Measurements from ENCODE around the gene RSPH9. TPM values are rescaled to one million over a fixed set of nuclear protein-coding genes. Genes with fewer than 3 reads are reported as not detected.
A peak's percentile ranks its signal among the peaks of the same experiment; 100 is the strongest.

RSPH9 gene
- total RNA-seq, 1 donor from 2014 or later, result under 0.01 TPM

GRCh38 chr6:43624786-43625288, 20.0 kb upstream of the RSPH9 start:
- H3K4me3 ChIP-seq (ENCODE audit: low read depth, low read length), result no peak overlapping the region
- no peaks in the 10 kb centered on the region for H3K27me3 ChIP-seq (ENCODE audit: control insufficient read depth, insufficient read depth, low read length)
- no peak for TF ChIP-seq CTCF (IDR thresholded peaks at IDR 0.05; ENCODE audit: insufficient read depth, low read length, severe bottlenecking)
- DNase-seq (ENCODE audit: low read depth) (no peak), FAIRE-seq (no peak)
- H3K36me3 ChIP-seq (ENCODE audit: control insufficient read depth, insufficient read depth, low read length), result peaks cover 48% of the 10 kb centered on the region

- H3K27me3 ChIP-seq (ENCODE audit: control insufficient read depth, insufficient read depth, low read length), result no peaks in the 10 kb centered on the region
- H3K36me3 ChIP-seq (ENCODE audit: control insufficient read depth, insufficient read depth, low read length), result peaks cover 47% of the 10 kb centered on the region
- no peak for DNase-seq (ENCODE audit: low read depth)
- TF ChIP-seq CTCF (IDR thresholded peaks at IDR 0.05; ENCODE audit: insufficient read depth, low read length, severe bottlenecking), result no peak
- no peak for FAIRE-seq
- H3K4me3 ChIP-seq (ENCODE audit: low read depth, low read length), result no peak overlapping the region
These were observed 19.3 kb upstream of the RSPH9 start for GRCh38 chr6:43625393-43625992.

GRCh38 chr6:43627008-43627825, 17.6 kb upstream of the RSPH9 start:
- Histone ChIP-seq H3K4me3 (ENCODE audit: low read depth, low read length) (peak overlapping the region; percentile 91), H3K27me3 (ENCODE audit: control insufficient read depth, insufficient read depth, low read length) (no peaks in the 10 kb centered on the region), H3K36me3 (ENCODE audit: control insufficient read depth, insufficient read depth, low read length) (peaks cover 33% of the 10 kb centered on the region)
- peak; percentile 94 for DNase-seq (ENCODE audit: low read depth)
- peak; percentile 32 for FAIRE-seq
- no peak for TF ChIP-seq CTCF (IDR thresholded peaks at IDR 0.05; ENCODE audit: insufficient read depth, low read length, severe bottlenecking)

GRCh38 chr6:43628393-43629103, 16.3 kb upstream of the RSPH9 start:
- H3K4me3 ChIP-seq (ENCODE audit: low read depth, low read length), result peak overlapping the region; percentile 91
- FAIRE-seq (no peak), DNase-seq (ENCODE audit: low read depth) (peak; percentile 18)
- peaks cover 26% of the 10 kb centered on the region for H3K36me3 ChIP-seq (ENCODE audit: control insufficient read depth, insufficient read depth, low read length)
- H3K27me3 ChIP-seq (ENCODE audit: control insufficient read depth, insufficient read depth, low read length), result no peaks in the 10 kb centered on the region
- TF ChIP-seq CTCF (IDR thresholded peaks at IDR 0.05; ENCODE audit: insufficient read depth, low read length, severe bottlenecking), result no peak

GRCh38 chr6:43629104-43629504, 15.7 kb upstream of the RSPH9 start, which contains the start of gene GTPBP2:
Gene GTPBP2 (minus strand): TSS chr6:43629264. CDS start chr6:43629162, 102 bp downstream.
- Histone ChIP-seq H3K4me3 (ENCODE audit: low read depth, low read length) (peak within 1 kb of the TSS; percentile 91), H3K36me3 (ENCODE audit: control insufficient read depth, insufficient read depth, low read length) (peaks cover 21% of the 10 kb centered on the region), H3K27me3 (ENCODE audit: control insufficient read depth, insufficient read depth, low read length) (no peaks in the 10 kb centered on the region)
- peak; percentile 96 for DNase-seq (ENCODE audit: low read depth)
- no peak for TF ChIP-seq CTCF (IDR thresholded peaks at IDR 0.05; ENCODE audit: insufficient read depth, low read length, severe bottlenecking)
- FAIRE-seq, result no peak
